ENCODE results near the gene CDC42.

GRCh38 chr1:22133931-22134324 lies 81.4 kb downstream of the CDC42 start:
- TF ChIP-seq POLR2A (IDR thresholded peaks at IDR 0.05; ENCODE audit: low read depth), result no peak
- TF ChIP-seq CTCF (IDR thresholded peaks at IDR 0.05), result no peak
- TF ChIP-seq EP300 (IDR thresholded peaks at IDR 0.05), result no peak
